Tibial nerve (tissue), 4 donors: ENCODE results near the gene TPSB2. TPM values are rescaled to one million over a fixed set of nuclear protein-coding genes. Genes with fewer than 3 reads are reported as not detected.

Experiments
- DNase-seq, 2 donors: peaks; one replicate each; pipeline ENCODE4 v3.0.0-alpha.2; 2019; ENCODE audit warnings: low spot score in 2 of 2
- H3K27ac ChIP-seq, 4 donors: fragments of 200-600 bp; sonication (generic) in 3 of 4; one replicate each; pipeline ENCODE4 v1.5.1; 2017 to 2019; ENCODE audit warnings: mild to moderate bottlenecking in 1 of 4
- H3K27me3 ChIP-seq, 2 donors: fragments of 200-600 bp; sonication (generic) in 1 of 2; one replicate each; pipeline versions ENCODE4 v1.5.1 to v1.6.0; 2017 to 2019
- H3K36me3 ChIP-seq, 3 donors: fragments of 200-600 bp; sonication (generic); one replicate each; pipeline ENCODE4 v1.5.1; 2018 to 2019
- H3K4me1 ChIP-seq, 4 donors: fragments of 200-600 bp; sonication (generic) in 3 of 4; one replicate each; pipeline ENCODE4 v1.5.1; 2017 to 2019
- H3K4me3 ChIP-seq, 4 donors: fragments of 200-600 bp; sonication (generic) in 3 of 4; one replicate each; pipeline ENCODE4 v1.5.1; 2017 to 2019; ENCODE audit warnings: mild to moderate bottlenecking in 1 of 4, moderate library complexity in 1 of 4
- H3K9me3 ChIP-seq, 4 donors: fragments of 200-600 bp; sonication (generic) in 3 of 4; one replicate each; pipeline ENCODE4 v1.5.1; 2017 to 2019
- CTCF ChIP-seq, 5 experiments: fragments of 200-600 bp in 3 of 5; fragments of 450-650 bp in 2 of 5; sonication (generic) in 3 of 5; IDR thresholded peaks; one replicate each; pipeline ENCODE4 v1.5.1; 2016 to 2019; ENCODE audit warnings: antibody characterized with exemption in 5 of 5, mild to moderate bottlenecking in 3 of 5, moderate library complexity in 2 of 5
- EP300 ChIP-seq, 2 donors: sonication (generic); formaldehyde crosslinking; IDR thresholded peaks; one replicate each; pipeline ENCODE4 v1.6.1; 2017; ENCODE audit warnings: antibody characterized with exemption in 2 of 2, mild to moderate bottlenecking in 1 of 2
- POLR2A ChIP-seq, 2 donors: fragments of 450-650 bp; IDR thresholded peaks; one replicate each; pipeline ENCODE4 v1.6.1; 2017; ENCODE audit warnings: antibody characterized with exemption in 2 of 2, mild to moderate bottlenecking in 2 of 2, moderate library complexity in 2 of 2
- WGBS, 2 donors: methylation state at CpG; one replicate each; pipeline ENCODE4 v1.1.5; 2018; 5-methylcytosine and 5-hydroxymethylcytosine counted together
- total RNA-seq, 4 donors: library from RNA; depleted of rRNA; stranded (reverse); fragments of >200 nt; gene quantifications; one replicate each; pipeline ENCODE4 v1.1.0, GENCODE V29; 2016

Gene TPSB2
- total RNA-seq, 4 donors from 2014 or later: 14.7 to 59.0 (median 29.1) TPM

- Histone ChIP-seq H3K4me3 (no peak within 1 kb of the TSS), H3K27ac (no peak within 1 kb of the TSS)
Measured at GRCh38 chr16:1225051-1225451, 4.9 kb downstream of the TPSB2 start, which contains the start of gene TPSG1. TSS of gene TPSG1 (minus strand) at chr16:1225268. CDS start at chr16:1225252, 16 bp downstream.

GRCh38 chr16:1224558-1224957, 5.4 kb downstream of the TPSB2 start:
- Histone ChIP-seq H3K36me3 (no peaks in the 10 kb centered on the region), H3K9me3 (no peaks in the 10 kb centered on the region), H3K27ac (no peak overlapping the region), H3K27me3 (no peaks in the 10 kb centered on the region), H3K4me3 (no peak overlapping the region), H3K4me1 (no peaks in the 10 kb centered on the region)
- WGBS, 2 donors: 60 to 67% methylated on average over 5 to 8 of the region's 9 CpGs
- TF ChIP-seq POLR2A (IDR thresholded peaks at IDR 0.05) (no peak), CTCF (IDR thresholded peaks at IDR 0.05) (no peak), EP300 (IDR thresholded peaks at IDR 0.05) (no peak)
- DNase-seq: no peak

More at GRCh38 chr16:1225051-1225451, 4.9 kb downstream of the TPSB2 start, which contains the start of gene TPSG1:
- no peak for TF ChIP-seq EP300 (IDR thresholded peaks at IDR 0.05)
- Histone ChIP-seq H3K36me3 (no peaks in the 10 kb centered on the region), H3K9me3 (no peaks in the 10 kb centered on the region), H3K27me3 (no peaks in the 10 kb centered on the region), H3K4me1 (no peaks in the 10 kb centered on the region)
- DNase-seq: no peak
- 59 to 84% methylated on average over 6 to 10 of the region's 10 CpGs for WGBS, 2 donors

- WGBS, 2 donors: 81 to 83% methylated on average over 37 to 38 of the region's 38 CpGs
- H3K27ac ChIP-seq: no peak overlapping the region
- H3K36me3 ChIP-seq: no peaks in the 10 kb centered on the region
- no peaks in the 10 kb centered on the region for H3K4me1 ChIP-seq
- no peaks in the 10 kb centered on the region for H3K9me3 ChIP-seq
- no peak overlapping the region for H3K4me3 ChIP-seq
- TF ChIP-seq POLR2A (IDR thresholded peaks at IDR 0.05): no peak
- TF ChIP-seq CTCF (IDR thresholded peaks at IDR 0.05): no peak
- no peak for TF ChIP-seq EP300 (IDR thresholded peaks at IDR 0.05)
- DNase-seq: no peak
- no peaks in the 10 kb centered on the region for H3K27me3 ChIP-seq
Measured at GRCh38 chr16:1223355-1224214, 6.4 kb downstream of the TPSB2 start.

GRCh38 chr16:1222553-1223354, 7.2 kb downstream of the TPSB2 start:
- DNase-seq: no peak
- 62 to 65% methylated on average over 17 to 25 of the region's 25 CpGs for WGBS, 2 donors
- TF ChIP-seq EP300 (IDR thresholded peaks at IDR 0.05) (no peak), POLR2A (IDR thresholded peaks at IDR 0.05) (no peak), CTCF (IDR thresholded peaks at IDR 0.05) (no peak)
- H3K27ac ChIP-seq: no peak overlapping the region
- no peaks in the 10 kb centered on the region for H3K4me1 ChIP-seq
- H3K36me3 ChIP-seq: no peaks in the 10 kb centered on the region
- H3K4me3 ChIP-seq: no peak overlapping the region
- no peaks in the 10 kb centered on the region for H3K27me3 ChIP-seq
- no peaks in the 10 kb centered on the region for H3K9me3 ChIP-seq

- Histone ChIP-seq H3K9me3 (no peaks in the 10 kb centered on the region), H3K4me1 (no peaks in the 10 kb centered on the region), H3K27ac (no peak overlapping the region), H3K36me3 (no peaks in the 10 kb centered on the region), H3K27me3 (no peaks in the 10 kb centered on the region), H3K4me3 (no peak overlapping the region)
- 78% methylated on average over 35 to 36 of the region's 40 CpGs for WGBS, 2 donors
- no peak for DNase-seq
- no peak for TF ChIP-seq POLR2A (IDR thresholded peaks at IDR 0.05)
Measured at GRCh38 chr16:1221628-1222552, 8.1 kb downstream of the TPSB2 start.
